ENCODE results near the gene KIF13A.

Gene KIF13A

GRCh38 chr6:17798477-17799154, 188.8 kb downstream of the KIF13A start:
- no peaks in the 10 kb centered on the region for H3K36me3 ChIP-seq
- no peaks in the 10 kb centered on the region for H3K9me3 ChIP-seq
- no peaks in the 10 kb centered on the region for H3K4me1 ChIP-seq
- no peaks in the 10 kb centered on the region for H3K27me3 ChIP-seq
- H3K4me3 ChIP-seq (ENCODE audit: low read depth, low read length) = no peak overlapping the region
- DNase-seq = no peak
- no peak for TF ChIP-seq CTCF (IDR thresholded peaks at IDR 0.05; ENCODE audit: low read depth, low read length)

- no peaks in the 10 kb centered on the region for H3K9me3 ChIP-seq
- H3K36me3 ChIP-seq = no peaks in the 10 kb centered on the region
- no peak overlapping the region for H3K4me3 ChIP-seq (ENCODE audit: low read depth, low read length)
- no peaks in the 10 kb centered on the region for H3K27me3 ChIP-seq
- no peak for DNase-seq
- TF ChIP-seq CTCF (IDR thresholded peaks at IDR 0.05; ENCODE audit: low read depth, low read length) = no peak
- H3K4me1 ChIP-seq = no peaks in the 10 kb centered on the region
These were observed 196.9 kb downstream of the KIF13A start for GRCh38 chr6:17790489-17790888.

GRCh38 chr6:17785094-17785787, 202.2 kb downstream of the KIF13A start:
- H3K4me1 ChIP-seq = no peaks in the 10 kb centered on the region
- no peak for TF ChIP-seq CTCF (IDR thresholded peaks at IDR 0.05; ENCODE audit: low read depth, low read length)
- DNase-seq = no peak
- no peaks in the 10 kb centered on the region for H3K36me3 ChIP-seq
- no peak overlapping the region for H3K4me3 ChIP-seq (ENCODE audit: low read depth, low read length)
- H3K27me3 ChIP-seq = no peaks in the 10 kb centered on the region
- no peaks in the 10 kb centered on the region for H3K9me3 ChIP-seq

GRCh38 chr6:17780061-17780460, 207.4 kb downstream of the KIF13A start:
- Histone ChIP-seq H3K36me3 (no peaks in the 10 kb centered on the region), H3K27me3 (no peaks in the 10 kb centered on the region), H3K4me1 (no peaks in the 10 kb centered on the region)

GRCh38 chr6:17771609-17772008, 215.8 kb downstream of the KIF13A start:
- Histone ChIP-seq H3K4me3 (ENCODE audit: low read depth, low read length) (no peak overlapping the region), H3K27me3 (no peaks in the 10 kb centered on the region; the same call in 1 of the 2 replicates), H3K4me1 (no peaks in the 10 kb centered on the region), H3K9me3 (no peaks in the 10 kb centered on the region), H3K36me3 (no peaks in the 10 kb centered on the region)
- no peak for TF ChIP-seq CTCF (IDR thresholded peaks at IDR 0.05; ENCODE audit: low read depth, low read length)
- DNase-seq = no peak

More at GRCh38 chr6:17780061-17780460, 207.4 kb downstream of the KIF13A start:
- no peaks in the 10 kb centered on the region for H3K9me3 ChIP-seq
- no peak overlapping the region for H3K4me3 ChIP-seq (ENCODE audit: low read depth, low read length)
- no peak for DNase-seq
- no peak for TF ChIP-seq CTCF (IDR thresholded peaks at IDR 0.05; ENCODE audit: low read depth, low read length)

- no peak for TF ChIP-seq CTCF (IDR thresholded peaks at IDR 0.05; ENCODE audit: low read depth, low read length)
- no peaks in the 10 kb centered on the region for H3K9me3 ChIP-seq
- H3K4me1 ChIP-seq = no peaks in the 10 kb centered on the region
- H3K36me3 ChIP-seq = no peaks in the 10 kb centered on the region
- no peak overlapping the region for H3K4me3 ChIP-seq (ENCODE audit: low read depth, low read length)
- no peak for DNase-seq
- no peaks in the 10 kb centered on the region; the same call in 1 of the 2 replicates for H3K27me3 ChIP-seq
These were observed 218.6 kb downstream of the KIF13A start for GRCh38 chr6:17768881-17769280.
